Gastrocnemius medialis (tissue), 4 donors: ENCODE results near the gene PPP3CA. TPM values are rescaled to one million over a fixed set of nuclear protein-coding genes. Genes with fewer than 3 reads are reported as not detected.
"Not testable (repeated sequence)": the region's sequence is repeated elsewhere in the genome, so short reads cannot be mapped to it uniquely, and the experiment has no call there.

Source experiments
- ATAC-seq, 2 donors: fragments of 150-250 bp; one replicate each; pipeline ENCODE4 v1.9.1; 2016
- DNase-seq, 2 donors: peaks; one replicate each; pipeline ENCODE4 v3.0.0-alpha.2; 2019
- H3K27ac ChIP-seq, 4 donors: fragments of 200-600 bp; sonication (generic); 1 replicate in 1 of 4; 2 replicates in 3 of 4; pipeline ENCODE4 v1.5.1; 2016 to 2018; ENCODE audit warnings: mild to moderate bottlenecking in 2 of 4, moderate library complexity in 1 of 4
- H3K27me3 ChIP-seq, 3 donors: fragments of 200-600 bp; sonication (generic) in 2 of 3; 1 replicate in 1 of 3; 2 replicates in 2 of 3; pipeline versions ENCODE4 v1.5.1 to v1.6.0; 2016 to 2019; ENCODE audit warnings: mild to moderate bottlenecking in 1 of 3, moderate library complexity in 1 of 3
- H3K36me3 ChIP-seq, 2 donors: fragments of 200-600 bp; sonication (generic) in 1 of 2; one replicate each; pipeline ENCODE4 v1.5.1; 2017 to 2018
- H3K4me1 ChIP-seq, 2 donors: fragments of 200-600 bp; sonication (generic) in 1 of 2; one replicate each; pipeline ENCODE4 v1.5.1; 2016 to 2017; ENCODE audit warnings: mild to moderate bottlenecking in 2 of 2
- H3K4me3 ChIP-seq, 4 donors: fragments of 200-600 bp; sonication (generic) in 3 of 4; 1 replicate in 1 of 4; 2 replicates in 3 of 4; pipeline ENCODE4 v1.5.1; 2016 to 2019; ENCODE audit warnings: mild to moderate bottlenecking in 2 of 4
- H3K9me3 ChIP-seq, 3 donors: fragments of 200-600 bp; sonication (generic) in 2 of 3; 1 replicate in 1 of 3; 2 replicates in 2 of 3; pipeline ENCODE4 v1.5.1; 2016 to 2019
- CTCF ChIP-seq, 5 experiments: fragments of 450-650 bp in 3 of 5; fragments of 200-600 bp in 2 of 5; sonication (generic) in 2 of 5; IDR thresholded peaks in 4 of 5; conservative IDR thresholded peaks in 1 of 5; 1 replicate in 4 of 5; 2 replicates in 1 of 5; pipeline ENCODE4 v1.5.1; 2016 to 2019; ENCODE audit warnings: antibody characterized with exemption in 5 of 5, mild to moderate bottlenecking in 3 of 5, moderate library complexity in 3 of 5
- POLR2A ChIP-seq, 2 donors: fragments of 450-650 bp; IDR thresholded peaks; one replicate each; pipeline ENCODE4 v1.6.1; 2017; ENCODE audit warnings: antibody characterized with exemption in 2 of 2, mild to moderate bottlenecking in 2 of 2, moderate library complexity in 2 of 2
- in situ Hi-C, 4 donors: fragments of 200-750 bp; cut with MboI; loops; one replicate each; pipeline versions ENCODE4 v1.15.0 to v1.8.0; 2017; ENCODE audit warnings: low sequenced_read_pairs in 4 of 4
- intact Hi-C: fragments of 100-400 bp; cut with DNase I; formaldehyde crosslinking; loops from one replicate; pipeline ENCODE4 v1.15.1; 2023; ENCODE audit warnings: low total_unique reads
- total RNA-seq, 4 donors: library from RNA; depleted of rRNA; stranded (reverse); fragments of >200 nt; gene quantifications; one replicate each; pipeline versions ENCODE4 v1.1.0 to v1.2.3, GENCODE V29; 2016

The PPP3CA gene
- total RNA-seq, 4 donors from 2014 or later = 25.1 to 30.3 (median 26.7) TPM

GRCh38 chr4:101009471-101009870 lies 337.9 kb downstream of the PPP3CA start:
- Histone ChIP-seq H3K4me3 (no peak overlapping the region), H3K27ac (no peak overlapping the region), H3K27me3 (no peaks in the 10 kb centered on the region), H3K9me3 (no peaks in the 10 kb centered on the region), H3K36me3 (no peaks in the 10 kb centered on the region), H3K4me1 (peaks cover 0 to 3% of the 10 kb centered on the region in 2 donors)
- in situ Hi-C loops (no loop called here), intact Hi-C loops (no loop called here)
- ATAC-seq = no peak
- no peak for TF ChIP-seq POLR2A (IDR thresholded peaks at IDR 0.05)
- TF ChIP-seq CTCF (IDR thresholded peaks at IDR 0.05 in 4 of 5, conservative IDR thresholded peaks at IDR 0.05 in 1 of 5) = no peak
- no peak for DNase-seq

- H3K4me1 ChIP-seq = no peaks in the 10 kb centered on the region
- H3K27ac ChIP-seq = no peak overlapping the region
- DNase-seq (no peak), ATAC-seq (no peak)
- in situ Hi-C loops (no loop called here), intact Hi-C loops (no loop called here)
- no peaks in the 10 kb centered on the region for H3K36me3 ChIP-seq
- H3K27me3 ChIP-seq = no peaks in the 10 kb centered on the region
- H3K9me3 ChIP-seq = no peaks in the 10 kb centered on the region
- TF ChIP-seq CTCF (IDR thresholded peaks at IDR 0.05 in 4 of 5, conservative IDR thresholded peaks at IDR 0.05 in 1 of 5) (no peak), POLR2A (IDR thresholded peaks at IDR 0.05) (no peak)
- no peak overlapping the region for H3K4me3 ChIP-seq
These were observed 338.8 kb downstream of the PPP3CA start for GRCh38 chr4:101008503-101008902.

- no peak for DNase-seq
- H3K9me3 ChIP-seq = no peaks in the 10 kb centered on the region
- no peak for ATAC-seq
- no peak overlapping the region for H3K4me3 ChIP-seq
- no peaks in the 10 kb centered on the region for H3K4me1 ChIP-seq
- in situ Hi-C loops (no loop called here), intact Hi-C loops (no loop called here)
- no peaks in the 10 kb centered on the region for H3K36me3 ChIP-seq
- H3K27ac ChIP-seq = no peak overlapping the region
- TF ChIP-seq POLR2A (IDR thresholded peaks at IDR 0.05) (no peak), CTCF (IDR thresholded peaks at IDR 0.05 in 4 of 5, conservative IDR thresholded peaks at IDR 0.05 in 1 of 5) (no peak)
- H3K27me3 ChIP-seq = no peaks in the 10 kb centered on the region
These were observed 341.7 kb downstream of the PPP3CA start for GRCh38 chr4:101005659-101006058.

GRCh38 chr4:101000496-101000895 lies 346.8 kb downstream of the PPP3CA start:
- TF ChIP-seq POLR2A (IDR thresholded peaks at IDR 0.05) = no peak
- H3K36me3 ChIP-seq = no peaks in the 10 kb centered on the region
- in situ Hi-C loops = no loop called here
- no peaks in the 10 kb centered on the region for H3K9me3 ChIP-seq
- no peak for ATAC-seq
- H3K27me3 ChIP-seq = no peaks in the 10 kb centered on the region
- DNase-seq = no peak
- no peak overlapping the region for H3K4me3 ChIP-seq
- H3K4me1 ChIP-seq = no peaks in the 10 kb centered on the region
- H3K27ac ChIP-seq = no peak overlapping the region
- intact Hi-C loops = no loop called here

- Histone ChIP-seq H3K4me1 (no peaks in the 10 kb centered on the region), H3K27ac (no peak overlapping the region), H3K36me3 (no peaks in the 10 kb centered on the region), H3K27me3 (no peaks in the 10 kb centered on the region), H3K4me3 (no peak overlapping the region), H3K9me3 (no peaks in the 10 kb centered on the region)
- intact Hi-C loops (no loop called here), in situ Hi-C loops (no loop called here)
- no peak for TF ChIP-seq CTCF (IDR thresholded peaks at IDR 0.05 in 4 of 5, conservative IDR thresholded peaks at IDR 0.05 in 1 of 5)
- DNase-seq (no peak), ATAC-seq (no peak)
These were observed 351.7 kb downstream of the PPP3CA start for GRCh38 chr4:100995671-100996070.

- DNase-seq, H3K27me3 ChIP-seq, H3K4me3 ChIP-seq, intact Hi-C loops, H3K27ac ChIP-seq, H3K36me3 ChIP-seq, H3K4me1 ChIP-seq, ATAC-seq, in situ Hi-C loops, H3K9me3 ChIP-seq: not testable (repeated sequence)
These were observed 352.3 kb downstream of the PPP3CA start for GRCh38 chr4:100995002-100995401.

GRCh38 chr4:100991332-100992069 lies 355.8 kb downstream of the PPP3CA start:
- H3K4me3 ChIP-seq, intact Hi-C loops, H3K27ac ChIP-seq, H3K36me3 ChIP-seq, DNase-seq, H3K27me3 ChIP-seq, in situ Hi-C loops, H3K9me3 ChIP-seq, H3K4me1 ChIP-seq, ATAC-seq: not testable (repeated sequence)
